ENCODE measurements around the gene ITPKA.

GRCh38 chr15:41474941-41475340, 18.7 kb upstream of the ITPKA start:
- no peak for TF ChIP-seq CTCF (IDR thresholded peaks at IDR 0.05)
- no peak for TF ChIP-seq POLR2A (IDR thresholded peaks at IDR 0.05)
- no peak for TF ChIP-seq EP300 (IDR thresholded peaks at IDR 0.05)

Measured in tibial nerve (tissue), 4 donors.